Measurements from ENCODE around the gene STIM2. TPM values are rescaled to one million over a fixed set of nuclear protein-coding genes. Genes with fewer than 3 reads are reported as not detected.

The STIM2 gene
- total RNA-seq, 2 donors from 2014 or later, result 9.2 to 10.5 TPM

DNA sequence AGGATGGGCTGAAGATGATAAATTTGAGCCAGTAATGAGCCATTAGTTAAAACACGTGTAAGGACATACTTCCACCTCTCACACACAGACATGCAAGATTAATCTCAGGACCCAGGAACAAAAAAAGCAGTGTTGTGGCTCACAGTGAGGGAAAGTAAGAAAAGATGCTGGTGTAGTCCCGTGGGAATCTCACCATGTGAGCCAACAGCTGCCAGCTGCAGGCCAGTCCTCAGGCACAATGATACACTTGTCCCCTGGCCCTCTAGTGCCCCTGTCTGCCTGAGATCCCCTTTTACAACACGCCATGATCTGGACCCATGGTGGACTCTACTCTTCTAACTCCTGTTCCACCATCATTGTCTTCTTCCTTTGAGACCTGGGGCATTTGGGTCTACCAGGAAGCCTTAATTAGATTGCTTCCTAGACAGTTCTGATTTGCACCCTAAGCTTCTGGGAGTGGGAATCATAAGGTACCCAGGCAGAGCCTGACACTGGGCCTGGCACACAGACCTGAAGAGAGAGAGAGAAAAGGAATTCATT, 194.7 kb downstream of the STIM2 start:
- no peaks in the 10 kb centered on the region for H3K9me3 ChIP-seq
- no peak overlapping the region for H3K27ac ChIP-seq
- DNase-seq (ENCODE audit: low spot score), result no peak
- no peak overlapping the region for H3K4me3 ChIP-seq
- H3K36me3 ChIP-seq, result no peaks in the 10 kb centered on the region
- H3K4me1 ChIP-seq, result no peaks in the 10 kb centered on the region
- H3K27me3 ChIP-seq, result no peaks in the 10 kb centered on the region
- TF ChIP-seq, protein P1, sequence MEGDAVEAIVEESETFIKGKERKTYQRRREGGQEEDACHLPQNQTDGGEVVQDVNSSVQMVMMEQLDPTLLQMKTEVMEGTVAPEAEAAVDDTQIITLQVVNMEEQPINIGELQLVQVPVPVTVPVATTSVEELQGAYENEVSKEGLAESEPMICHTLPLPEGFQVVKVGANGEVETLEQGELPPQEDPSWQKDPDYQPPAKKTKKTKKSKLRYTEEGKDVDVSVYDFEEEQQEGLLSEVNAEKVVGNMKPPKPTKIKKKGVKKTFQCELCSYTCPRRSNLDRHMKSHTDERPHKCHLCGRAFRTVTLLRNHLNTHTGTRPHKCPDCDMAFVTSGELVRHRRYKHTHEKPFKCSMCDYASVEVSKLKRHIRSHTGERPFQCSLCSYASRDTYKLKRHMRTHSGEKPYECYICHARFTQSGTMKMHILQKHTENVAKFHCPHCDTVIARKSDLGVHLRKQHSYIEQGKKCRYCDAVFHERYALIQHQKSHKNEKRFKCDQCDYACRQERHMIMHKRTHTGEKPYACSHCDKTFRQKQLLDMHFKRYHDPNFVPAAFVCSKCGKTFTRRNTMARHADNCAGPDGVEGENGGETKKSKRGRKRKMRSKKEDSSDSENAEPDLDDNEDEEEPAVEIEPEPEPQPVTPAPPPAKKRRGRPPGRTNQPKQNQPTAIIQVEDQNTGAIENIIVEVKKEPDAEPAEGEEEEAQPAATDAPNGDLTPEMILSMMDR (IDR thresholded peaks at IDR 0.05), result no peak

DNA sequence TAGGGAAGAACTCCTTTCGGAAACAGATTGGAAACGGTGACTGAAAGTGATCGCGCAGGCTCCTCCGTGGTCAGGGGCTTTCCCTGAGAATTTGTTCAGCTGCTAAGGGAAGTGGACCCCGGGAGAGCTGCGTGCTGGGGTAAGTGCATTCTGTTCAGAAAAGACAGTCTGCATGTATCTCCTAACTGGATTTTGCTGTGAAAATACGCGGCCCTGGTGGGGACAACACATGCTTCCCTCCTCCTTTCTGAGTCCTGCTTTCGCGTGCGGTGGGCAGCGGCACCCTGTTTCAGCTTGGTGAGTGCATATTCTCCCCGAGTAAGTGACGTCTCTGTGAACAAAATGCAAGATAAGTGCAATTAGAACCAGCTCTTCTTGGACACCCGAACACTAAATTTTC, 195.6 kb downstream of the STIM2 start:
- Histone ChIP-seq H3K27ac (no peak overlapping the region), H3K9me3 (no peaks in the 10 kb centered on the region), H3K27me3 (no peaks in the 10 kb centered on the region), H3K4me1 (no peaks in the 10 kb centered on the region), H3K36me3 (no peaks in the 10 kb centered on the region), H3K4me3 (no peak overlapping the region)
- TF ChIP-seq, protein P1 (IDR thresholded peaks at IDR 0.05), result no peak
- no peak for DNase-seq (ENCODE audit: low spot score)

DNA sequence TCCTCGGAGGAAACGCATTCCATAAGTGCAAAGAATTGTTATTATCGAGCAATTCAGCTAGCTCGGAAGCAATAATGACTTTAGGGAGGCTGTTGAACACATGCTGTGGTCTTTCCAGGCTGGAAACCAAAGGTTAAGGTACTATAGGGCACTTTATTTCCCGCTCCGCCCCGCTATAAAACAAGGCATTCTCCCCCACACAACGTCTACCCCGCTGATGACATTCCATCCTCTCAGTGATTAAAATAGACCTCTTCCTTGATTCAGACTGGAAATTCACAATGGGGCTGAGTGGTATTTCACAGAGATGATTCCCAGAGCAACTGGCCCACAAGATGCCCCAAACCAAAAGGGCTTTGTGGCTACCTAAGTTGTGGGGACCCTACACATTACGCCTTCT, 196.4 kb downstream of the STIM2 start:
- Histone ChIP-seq H3K36me3 (no peaks in the 10 kb centered on the region), H3K4me3 (no peak overlapping the region), H3K27me3 (no peaks in the 10 kb centered on the region), H3K27ac (no peak overlapping the region), H3K4me1 (no peaks in the 10 kb centered on the region), H3K9me3 (no peaks in the 10 kb centered on the region)
- DNase-seq (ENCODE audit: low spot score), result no peak
- TF ChIP-seq, protein P1 (IDR thresholded peaks at IDR 0.05), result no peak

DNA sequence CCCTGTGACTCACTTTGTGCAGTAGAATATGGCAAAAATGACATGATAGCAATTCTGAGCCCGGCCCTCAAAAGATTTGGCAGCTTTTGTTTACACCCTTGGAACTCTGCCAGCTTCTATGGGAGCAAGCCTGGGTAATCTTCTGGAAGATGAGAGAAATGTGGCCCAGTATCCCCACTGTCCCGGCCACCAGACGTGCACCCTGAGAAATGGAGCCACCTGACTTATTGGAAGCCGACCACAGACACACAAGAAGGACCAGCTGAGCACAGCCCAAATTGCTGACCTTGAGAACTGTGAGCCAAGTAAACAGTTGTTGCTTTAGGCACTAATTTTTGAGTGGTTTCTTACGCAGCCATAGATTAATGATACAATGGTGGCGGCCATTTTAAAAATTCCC, 197.0 kb downstream of the STIM2 start:
- Histone ChIP-seq H3K9me3 (no peaks in the 10 kb centered on the region), H3K4me3 (no peak overlapping the region), H3K4me1 (no peaks in the 10 kb centered on the region), H3K27me3 (no peaks in the 10 kb centered on the region), H3K27ac (no peak overlapping the region), H3K36me3 (no peaks in the 10 kb centered on the region)
- DNase-seq (ENCODE audit: low spot score), result no peak
- TF ChIP-seq, protein P1 (IDR thresholded peaks at IDR 0.05), result no peak

DNA sequence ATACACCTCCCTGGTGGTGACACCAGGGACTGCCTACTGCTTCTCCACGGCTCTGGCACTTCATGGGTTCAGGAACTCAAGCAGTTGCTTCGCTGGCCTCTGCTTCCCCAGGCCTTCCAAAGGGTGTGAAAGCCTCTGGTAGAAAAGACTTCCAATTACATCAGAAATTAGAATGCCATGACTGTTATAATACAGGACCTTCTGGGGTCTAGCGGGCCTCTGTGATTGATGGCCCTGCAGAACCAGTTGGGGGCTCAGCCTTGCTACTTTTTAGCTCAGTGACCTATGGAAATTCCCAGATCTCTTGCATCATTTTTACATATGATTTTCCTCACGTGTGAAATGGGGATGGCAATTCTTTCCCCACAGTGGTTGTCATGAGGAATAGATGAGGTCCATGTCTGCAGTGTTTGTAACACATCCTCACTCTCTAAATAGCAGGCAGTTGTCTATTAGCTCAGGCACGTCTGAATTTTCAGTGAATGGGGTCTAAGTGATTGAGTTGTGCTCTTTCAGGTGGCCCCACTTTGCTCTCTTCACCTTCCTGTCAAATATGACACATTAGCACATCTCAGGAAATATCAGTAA, 198.3 kb downstream of the STIM2 start:
- Histone ChIP-seq H3K4me3 (no peak overlapping the region), H3K27ac (no peak overlapping the region), H3K27me3 (no peaks in the 10 kb centered on the region), H3K4me1 (no peaks in the 10 kb centered on the region), H3K9me3 (no peaks in the 10 kb centered on the region), H3K36me3 (no peaks in the 10 kb centered on the region)
- TF ChIP-seq, protein P1 (IDR thresholded peaks at IDR 0.05), result no peak
- no peak for DNase-seq (ENCODE audit: low spot score)

DNA sequence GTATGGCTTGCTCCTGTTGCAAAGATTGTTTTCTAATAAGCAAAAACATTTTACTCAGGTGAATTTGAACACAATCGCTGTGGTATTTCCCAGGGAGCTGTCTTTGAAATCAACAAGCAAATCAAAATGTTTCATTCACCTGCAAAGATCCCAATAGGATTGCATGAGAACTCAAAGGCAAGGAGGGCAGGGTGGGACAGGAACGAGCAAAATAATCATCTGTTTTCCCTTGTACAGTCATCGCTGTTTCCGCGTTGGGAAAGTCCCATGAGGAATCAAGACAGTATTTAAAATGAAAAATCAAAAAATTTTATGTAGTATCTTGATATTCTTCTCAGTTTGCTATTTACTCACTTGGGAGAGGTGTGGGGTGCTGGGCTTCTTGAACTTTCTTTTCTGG, 198.8 kb downstream of the STIM2 start:
- no peaks in the 10 kb centered on the region for H3K27me3 ChIP-seq
- no peaks in the 10 kb centered on the region for H3K9me3 ChIP-seq
- H3K4me3 ChIP-seq, result no peak overlapping the region
- no peaks in the 10 kb centered on the region for H3K36me3 ChIP-seq
- no peak overlapping the region for H3K27ac ChIP-seq
- DNase-seq (ENCODE audit: low spot score), result no peak
- H3K4me1 ChIP-seq, result no peaks in the 10 kb centered on the region
- TF ChIP-seq, protein P1 (IDR thresholded peaks at IDR 0.05), result no peak
